ENCODE data around the gene MDH1B.
"Not testable (repeated sequence)": the region's sequence is repeated elsewhere in the genome, so short reads cannot be mapped to it uniquely, and the experiment has no call there.

MDH1B gene

DNA sequence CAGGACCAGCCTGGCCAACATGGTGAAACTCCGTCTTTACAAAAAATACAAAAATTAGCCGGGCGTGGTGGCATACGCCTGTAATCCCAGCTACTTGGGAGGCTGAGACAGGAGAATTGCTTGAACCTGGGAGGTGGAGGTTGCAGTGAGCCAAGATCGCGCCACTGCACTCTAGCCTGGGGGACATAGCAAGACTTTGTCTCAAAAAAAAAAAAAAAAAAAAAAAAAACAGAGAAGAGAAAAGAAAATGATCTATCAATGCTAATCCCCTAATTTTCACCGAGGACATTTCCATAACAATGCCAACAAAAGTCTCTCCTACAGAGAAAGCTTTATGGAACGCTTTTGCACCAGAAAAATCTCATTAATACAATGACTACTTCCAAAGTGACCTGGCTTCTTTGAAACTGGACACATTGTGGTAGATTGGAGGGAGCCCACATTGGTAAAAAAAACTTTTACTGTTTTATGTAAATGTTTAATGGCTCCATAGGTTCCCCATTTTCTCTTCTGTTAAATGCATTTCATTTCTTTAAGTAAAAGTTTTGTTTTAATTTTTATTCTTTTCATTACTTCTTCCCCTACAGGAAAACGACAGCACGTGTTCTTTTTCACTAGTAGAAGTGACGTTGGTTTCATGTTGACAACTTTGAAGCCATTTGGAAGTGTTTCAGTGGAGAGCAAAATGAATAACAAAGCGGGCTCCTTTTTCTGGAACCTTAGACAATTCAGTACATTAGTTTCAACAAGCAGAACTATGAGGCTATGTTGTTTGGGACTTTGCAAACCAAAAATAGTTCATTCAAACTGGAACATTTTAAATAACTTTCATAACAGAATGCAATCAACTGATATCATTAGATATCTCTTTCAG, 1.2 kb upstream of the MDH1B start:
- no peak for DNase-seq (ENCODE audit: low spot score)

DNA sequence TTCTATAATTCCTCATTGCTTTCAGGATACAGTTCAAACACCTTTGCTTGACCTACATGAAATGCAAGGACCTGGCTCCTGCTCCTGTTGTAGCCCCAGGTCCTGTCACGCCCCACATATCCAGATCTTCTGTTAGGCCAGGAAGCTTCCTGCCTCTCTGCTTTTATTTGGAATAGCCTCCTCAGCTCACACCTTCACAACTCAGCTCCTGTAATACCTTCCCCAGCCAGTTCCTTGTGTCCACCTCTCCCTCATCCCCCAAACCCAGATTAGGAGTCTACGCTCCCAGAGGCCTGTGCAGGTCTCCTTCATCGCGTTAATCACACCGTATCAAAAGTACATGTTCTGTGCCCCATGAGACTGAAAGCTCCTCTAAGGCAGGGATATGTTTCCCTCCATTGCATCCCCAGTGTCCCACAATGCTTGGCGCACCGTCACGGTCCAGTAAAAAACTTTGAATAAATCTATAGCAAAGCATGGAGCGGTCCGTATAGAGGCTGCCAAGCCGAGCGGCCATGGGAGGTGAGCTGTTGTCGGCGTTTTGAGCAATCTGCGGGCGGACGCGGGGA, 371 bp downstream of the MDH1B start:
- no peak for DNase-seq (ENCODE audit: low spot score)

GRCh38 chr2:206756816-206757215, 8.3 kb downstream of the MDH1B start:
- DNase-seq (ENCODE audit: low spot score): no peak

DNA sequence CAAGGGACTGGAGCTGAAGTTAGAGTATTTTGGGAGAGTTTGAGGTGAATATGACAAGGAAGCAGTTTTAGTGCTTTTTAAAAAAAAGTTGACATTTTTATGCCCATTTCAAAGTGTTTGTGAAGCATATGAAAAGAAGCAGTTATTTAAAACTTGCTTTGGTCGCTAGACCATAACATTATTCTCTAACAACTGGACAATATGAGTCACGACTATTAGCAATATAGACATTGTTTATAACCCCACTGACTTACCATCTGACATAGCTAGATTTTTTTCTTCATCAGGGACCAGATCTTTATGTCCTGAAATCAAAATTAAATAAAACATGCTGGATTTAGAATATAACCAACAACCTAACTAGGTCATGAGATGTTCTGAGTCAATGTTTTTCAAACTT, 24.3 kb downstream of the MDH1B start:
- DNase-seq (ENCODE audit: low spot score): no peak

- DNase-seq (ENCODE audit: low spot score): no peak
Observed at GRCh38 chr2:206739271-206739670, 25.9 kb downstream of the MDH1B start.

GRCh38 chr2:206736935-206737334, 28.2 kb downstream of the MDH1B start:
- no peak for DNase-seq (ENCODE audit: low spot score)

DNA sequence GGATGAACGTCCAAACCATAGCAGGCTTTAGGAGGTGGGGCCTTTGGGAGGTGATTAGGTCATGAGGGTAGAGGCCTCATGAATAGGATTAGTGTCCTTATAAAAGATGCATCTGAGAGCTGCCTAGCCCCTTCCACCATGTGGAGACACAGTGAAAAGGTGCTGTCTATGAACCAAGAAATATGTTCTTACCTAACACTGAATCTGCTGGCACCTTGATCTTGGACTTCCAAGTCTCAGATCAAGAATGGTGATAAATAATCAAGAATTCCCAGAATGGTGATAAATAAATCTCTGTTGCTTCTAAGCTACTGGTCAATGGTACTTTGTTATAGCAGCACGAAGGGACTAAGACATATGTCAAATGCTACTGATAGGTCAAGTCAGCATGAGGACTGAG, 31.8 kb downstream of the MDH1B start:
- no peak for DNase-seq (ENCODE audit: low spot score)

DNA sequence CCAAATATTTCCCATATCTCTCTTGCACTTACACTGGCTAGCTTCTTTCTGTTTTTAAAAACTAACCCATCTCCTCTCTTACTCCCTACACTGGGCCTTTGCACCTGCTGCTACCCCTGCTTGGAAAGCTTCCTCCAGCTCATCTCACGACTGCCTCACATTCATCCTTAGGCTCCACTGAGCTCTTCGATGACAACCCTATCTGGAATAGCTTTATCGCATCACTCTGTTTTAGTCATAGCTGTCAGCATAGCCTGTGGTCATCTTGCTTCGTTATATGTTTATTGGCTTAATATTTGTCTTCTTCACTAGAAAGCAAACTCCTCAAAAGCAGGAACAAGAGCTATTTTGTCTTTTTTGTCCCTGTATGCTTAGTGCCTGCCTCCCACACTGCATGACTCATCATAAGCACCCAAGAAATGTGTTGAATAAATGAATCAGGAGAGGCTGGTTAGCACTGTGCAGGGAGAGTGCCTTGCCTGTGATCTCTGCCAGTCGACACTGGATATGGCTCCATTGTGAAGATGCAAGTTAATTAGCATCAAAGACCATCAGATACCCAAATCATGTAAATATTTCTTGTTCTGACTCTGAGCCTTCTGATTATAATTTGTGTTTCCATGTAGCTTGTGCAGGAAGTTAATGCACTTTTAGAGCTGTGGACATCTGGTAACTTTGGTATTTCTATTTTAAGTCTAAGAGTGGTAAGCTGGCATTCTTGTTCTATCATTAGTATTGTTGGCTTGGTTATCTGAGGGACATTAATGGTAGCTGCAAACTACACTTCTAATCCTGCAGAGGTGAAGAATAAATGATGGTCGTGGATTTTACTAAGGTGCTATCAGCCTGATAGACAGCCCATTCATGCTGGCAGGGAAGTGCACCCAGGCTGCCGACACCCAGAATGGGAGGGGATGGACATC, 36.6 kb downstream of the MDH1B start:
- no peak for DNase-seq (ENCODE audit: low spot score)

DNA sequence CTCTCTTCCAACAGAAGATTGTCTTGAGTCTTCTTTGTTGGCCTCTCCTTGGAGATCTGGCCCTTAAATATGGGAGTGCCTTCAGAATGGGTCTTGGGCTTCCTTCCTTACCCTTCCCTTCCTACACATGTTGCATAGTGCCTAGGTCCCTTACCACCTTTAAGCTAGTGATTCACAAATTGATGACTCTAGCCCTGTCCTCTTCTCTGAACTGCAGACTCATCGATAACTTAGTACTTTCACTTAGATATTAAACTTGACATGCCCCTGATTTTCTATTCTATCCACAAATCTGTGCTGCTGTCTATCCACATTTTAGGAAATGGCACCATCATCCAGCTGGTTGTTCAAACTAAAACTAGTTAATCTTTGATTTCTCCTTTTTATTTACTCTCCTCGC, 37.8 kb downstream of the MDH1B start:
- no peak for DNase-seq (ENCODE audit: low spot score)

DNA sequence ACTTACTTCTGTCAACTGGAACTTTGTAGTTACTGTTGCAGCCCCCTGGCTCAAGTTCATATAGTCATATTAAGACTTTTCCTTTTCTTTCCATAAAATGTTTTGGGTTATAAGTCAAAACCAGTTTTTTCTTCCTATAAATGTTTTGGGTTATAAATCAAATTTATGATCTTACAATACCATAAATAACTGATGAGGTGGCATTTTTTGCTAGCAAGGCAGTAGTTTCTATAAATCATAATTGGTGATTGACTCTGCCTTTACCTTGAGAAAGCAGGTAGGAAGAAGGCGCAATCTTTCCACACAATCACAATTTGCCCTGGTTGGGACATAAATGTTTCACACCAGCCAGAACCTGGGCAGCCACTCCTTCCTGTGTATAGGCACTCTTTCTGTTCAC, 41.8 kb downstream of the MDH1B start:
- DNase-seq (ENCODE audit: low spot score): no peak

DNA sequence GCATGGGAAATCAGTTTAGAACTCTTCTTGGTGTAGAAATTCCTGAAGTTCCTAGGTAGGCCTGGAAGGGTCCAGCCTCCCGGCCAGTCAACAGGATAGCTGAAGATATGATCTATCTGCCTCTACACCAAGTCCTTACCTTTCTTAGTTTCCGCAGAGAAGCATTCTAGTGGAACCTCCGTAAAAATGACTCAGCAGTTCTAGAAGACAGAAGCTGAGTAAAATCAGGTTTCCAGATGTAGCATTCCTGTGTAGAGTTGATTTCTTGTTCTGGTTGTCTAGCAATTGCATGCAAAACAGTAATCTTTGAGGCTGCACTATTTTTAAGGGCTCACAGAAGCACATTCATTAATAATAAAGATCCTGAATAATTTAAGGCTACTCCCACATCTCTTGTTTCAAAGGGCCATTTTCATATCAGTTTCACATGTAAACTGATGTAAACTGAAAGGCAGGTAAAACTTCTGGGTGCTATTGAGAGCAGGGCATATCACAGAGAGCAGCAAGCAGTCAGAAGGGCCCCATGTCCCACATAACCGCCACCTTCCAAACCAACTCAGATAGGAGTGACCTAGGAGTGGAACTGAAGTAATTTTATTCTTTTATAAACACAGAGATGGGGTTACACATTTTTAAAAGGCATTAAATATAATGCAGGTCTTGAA, 43.7 kb downstream of the MDH1B start:
- no peak for DNase-seq (ENCODE audit: low spot score)

GRCh38 chr2:206718296-206718695, 46.8 kb downstream of the MDH1B start, which contains the start of gene DYTN:
Gene DYTN (minus strand): TSS chr2:206718396. CDS start chr2:206718279, 117 bp downstream.
- no peak for DNase-seq (ENCODE audit: low spot score)

DNA sequence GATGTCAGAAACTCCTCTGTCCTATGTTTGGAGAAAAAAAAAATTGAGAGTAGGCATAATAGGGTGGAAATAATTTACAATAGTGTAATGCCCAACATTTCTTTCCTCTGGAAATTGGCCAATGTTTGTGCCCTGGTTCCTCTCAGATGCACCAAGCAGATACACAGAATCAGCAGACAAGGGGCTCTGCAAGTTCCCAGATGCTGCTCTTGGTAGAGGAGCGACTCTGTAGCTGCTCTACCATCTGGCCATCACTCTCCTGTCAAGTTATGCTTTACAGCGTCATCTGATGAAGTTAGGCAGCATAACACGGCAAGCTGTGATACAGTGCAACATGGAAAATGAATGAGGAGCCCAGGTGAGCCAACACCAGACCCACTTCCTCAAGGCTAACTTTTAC, 48.5 kb downstream of the MDH1B start:
- DNase-seq (ENCODE audit: low spot score): no peak

- not testable (repeated sequence) for DNase-seq (ENCODE audit: low spot score)
Observed at GRCh38 chr2:206715183-206715582, 49.9 kb downstream of the MDH1B start.

DNA sequence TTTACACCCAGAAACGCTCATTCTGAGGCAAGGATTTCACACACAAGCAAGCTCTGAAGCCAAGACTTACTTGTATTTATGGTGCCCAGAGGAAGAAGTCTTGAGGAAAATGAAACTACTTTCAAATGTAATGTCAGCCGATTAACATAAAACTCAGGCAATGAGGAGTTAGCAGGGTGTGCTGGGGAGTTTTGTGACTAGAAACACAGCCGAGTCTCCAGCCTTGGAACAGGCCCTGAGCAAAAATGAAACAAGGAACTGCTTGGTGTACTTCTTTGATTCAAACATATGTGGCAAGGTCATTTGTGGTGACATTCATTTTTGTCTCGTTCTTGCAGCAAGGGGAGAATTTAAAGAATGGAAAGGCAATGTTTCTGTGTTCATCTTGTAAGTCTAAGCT, 51.4 kb downstream of the MDH1B start:
- DNase-seq (ENCODE audit: low spot score): no peak

DNA sequence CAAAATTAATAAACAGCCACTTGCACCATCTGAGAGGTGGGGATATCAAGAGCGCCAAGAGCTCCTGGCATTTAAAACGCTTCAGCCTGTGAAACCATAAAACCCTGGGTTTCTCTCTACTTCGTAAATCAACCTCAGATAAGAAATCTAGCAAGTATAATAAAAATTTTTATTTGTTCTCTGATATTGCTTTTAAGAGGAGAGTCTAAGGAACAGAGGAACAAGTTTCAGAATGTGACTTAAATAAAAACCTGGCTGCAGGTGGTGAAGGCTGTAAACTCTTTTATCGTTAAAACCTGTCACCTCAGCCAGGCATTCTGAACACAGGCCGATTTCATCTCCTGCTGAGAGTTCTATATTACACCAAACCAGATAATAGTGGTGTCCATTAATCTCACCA, 56.8 kb downstream of the MDH1B start:
- no peak for DNase-seq (ENCODE audit: low spot score)

DNA sequence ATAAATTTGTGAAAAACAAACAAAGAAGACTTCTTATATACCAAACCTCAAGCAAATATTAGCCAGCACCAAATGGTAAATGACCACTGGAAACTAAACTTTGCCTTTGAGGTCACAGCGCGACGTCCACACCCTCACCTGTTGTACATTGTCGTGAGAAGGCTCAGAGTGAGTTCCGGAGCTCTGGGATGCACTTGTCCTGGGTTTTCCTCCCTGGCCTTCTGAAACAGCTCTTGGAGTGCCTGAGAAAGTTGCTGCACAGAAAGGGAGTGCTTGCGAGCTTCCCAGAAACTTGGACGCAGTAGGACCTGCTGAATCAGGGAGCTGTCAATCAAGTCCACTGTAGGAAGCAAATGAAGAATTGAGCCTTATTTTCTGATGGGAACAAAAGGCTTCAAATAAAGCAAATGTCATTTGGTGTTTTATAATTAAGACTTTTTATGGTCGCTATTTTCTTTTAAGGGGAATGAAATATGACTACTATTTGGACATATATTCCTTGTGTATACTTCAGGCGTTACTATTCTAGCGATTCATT, 57.9 kb downstream of the MDH1B start:
- DNase-seq (ENCODE audit: low spot score): no peak

DNA sequence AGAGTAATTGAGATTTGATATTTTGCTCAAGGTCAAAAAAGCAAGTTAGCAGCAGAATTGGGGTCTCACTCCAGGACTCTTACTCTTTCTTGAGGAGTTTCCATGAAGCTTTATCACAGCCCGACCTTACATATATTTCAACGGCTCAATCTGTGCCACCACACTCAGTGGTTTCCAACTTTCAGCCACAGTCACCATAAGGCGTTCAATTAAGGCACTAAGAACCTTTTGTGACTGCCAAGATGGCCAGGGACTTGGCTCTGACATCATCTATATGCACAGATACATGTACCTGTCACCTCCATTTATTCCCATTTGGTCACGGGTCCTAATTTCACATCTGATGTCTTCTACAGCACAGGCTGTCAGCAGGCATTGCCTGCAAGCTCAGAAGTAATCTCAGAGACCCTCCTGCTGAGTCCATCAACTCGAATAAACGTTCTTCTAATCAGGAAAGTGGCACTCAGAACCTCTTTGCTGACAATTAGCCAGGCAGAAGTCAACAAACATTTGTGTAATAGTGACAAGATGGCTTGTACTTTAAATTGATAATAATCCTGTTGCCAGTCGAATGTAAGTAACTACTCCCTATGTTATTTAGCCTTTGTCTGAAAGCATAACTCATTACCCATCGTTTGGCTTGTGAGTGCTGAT, 63.0 kb downstream of the MDH1B start:
- no peak for DNase-seq (ENCODE audit: low spot score)

DNA sequence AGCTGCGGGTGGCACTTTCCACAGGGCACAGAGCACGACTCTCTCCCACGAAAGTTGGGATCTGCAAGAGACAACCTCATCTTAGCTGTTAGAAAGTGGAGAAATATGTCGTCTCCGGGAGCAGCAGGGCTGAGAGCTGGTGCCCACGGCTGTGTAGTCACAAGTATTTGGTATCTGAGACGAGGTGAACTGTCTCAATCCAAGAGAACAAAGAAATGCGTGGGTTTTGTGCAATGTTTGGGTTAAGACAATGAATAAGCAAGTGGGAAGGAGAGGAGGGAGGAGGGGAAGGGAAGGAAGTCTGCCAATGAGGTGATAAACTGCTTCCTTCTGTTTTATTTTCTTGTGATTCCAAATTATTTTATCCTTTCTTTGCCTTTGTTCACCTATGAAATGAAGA, 65.0 kb downstream of the MDH1B start:
- DNase-seq (ENCODE audit: low spot score): no peak

GRCh38 chr2:206698811-206699210, 66.3 kb downstream of the MDH1B start:
- no peak for DNase-seq (ENCODE audit: low spot score)

DNA sequence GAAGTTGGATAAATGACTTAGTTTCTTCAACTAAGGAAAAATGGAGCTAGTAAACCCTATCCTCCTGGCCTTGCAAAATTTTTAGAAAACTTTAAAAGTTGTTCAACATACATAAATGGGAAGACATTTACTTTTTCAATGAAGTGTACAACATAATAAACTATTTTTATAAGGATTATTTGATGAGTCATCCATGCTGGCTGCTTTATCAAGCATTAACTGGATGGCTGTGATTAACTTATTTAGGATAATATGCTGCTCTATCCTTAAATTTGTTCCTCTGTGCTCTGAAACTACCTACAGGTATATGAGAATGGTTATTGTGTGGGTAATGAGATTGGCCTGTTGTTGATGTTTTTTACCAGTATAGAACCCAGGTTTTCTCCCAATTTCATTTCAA, 68.2 kb downstream of the MDH1B start:
- DNase-seq (ENCODE audit: low spot score): no peak

Data from left forelimb (tissue), 1 donor.